Measurements from ENCODE around the gene TMEM184A. TPM values are rescaled to one million over a fixed set of nuclear protein-coding genes. Genes with fewer than 3 reads are reported as not detected.

Gene TMEM184A
- total and polyA plus RNA-seq, 2 of the 13 experiments (the other 11 are each of a cell fraction or from before 2014, with no cell fraction given): 9.5 to 20.4 TPM

- TF ChIP-seq KIAA2018 (CRISPR knock-in tag; IDR thresholded peaks at IDR 0.05; ENCODE audit: borderline replicate concordance): no peak
- no peak for TF ChIP-seq AFF4 (CRISPR knock-in tag; IDR thresholded peaks at IDR 0.05)
- no peak for TF ChIP-seq EEA1 (CRISPR knock-in tag; IDR thresholded peaks at IDR 0.05; ENCODE audit: borderline replicate concordance)
- 0 out of 2 replicates have a peak, but pooled peaks have one; percentile 32 for TF ChIP-seq ZNF776 (CRISPR knock-in tag; IDR thresholded peaks at IDR 0.05)
- TF ChIP-seq ZNF337 (CRISPR knock-in tag; IDR thresholded peaks at IDR 0.05; ENCODE audit: borderline replicate concordance, low read depth): peak; percentile 89; the same call in 1 of the 2 replicates
- no peak for TF ChIP-seq SNAPC5 (CRISPR knock-in tag; IDR thresholded peaks at IDR 0.05; ENCODE audit: borderline replicate concordance)
- peak; percentile 20; the same call in 1 of the 2 replicates for TF ChIP-seq ATF7-NPFF (CRISPR knock-in tag; IDR thresholded peaks at IDR 0.05; ENCODE audit: low read depth)
- TF ChIP-seq PRDM15 (CRISPR knock-in tag; IDR thresholded peaks at IDR 0.05): 0 out of 2 replicates have a peak, but pooled peaks have one; percentile 23
- TF ChIP-seq ZNF446 (CRISPR knock-in tag; IDR thresholded peaks at IDR 0.05): no peak
- TF ChIP-seq NFE2 (CRISPR knock-in tag; IDR thresholded peaks at IDR 0.05): no peak
- peak; percentile 68 for TF ChIP-seq ZBTB21 (CRISPR knock-in tag; IDR thresholded peaks at IDR 0.05)
- TF ChIP-seq SIN3A (IDR thresholded peaks at IDR 0.05; ENCODE audit: borderline replicate concordance, low read depth, low read length): 0 out of 2 replicates have a peak, but pooled peaks have one; percentile 12
Measured at GRCh38 chr7:1536743-1537534, 19.1 kb downstream of the TMEM184A start (continued).

Data from HepG2 (cell line).